Measurements from ENCODE around the gene SYNJ2.
A peak's percentile ranks its signal among the peaks of the same experiment; 100 is the strongest.

- TF ChIP-seq CTCF (IDR thresholded peaks at IDR 0.05), result no peak
- TF ChIP-seq REST (IDR thresholded peaks at IDR 0.05; ENCODE audit: insufficient read depth in 1 of 2, low read depth in 2 of 2, low read length in 1 of 2), result no peak
- no peak for TF ChIP-seq POLR2AphosphoS5 (IDR thresholded peaks at IDR 0.05; ENCODE audit: low read depth, low read length)
- peak; percentile 29; the same call in 1 of the 2 replicates for TF ChIP-seq TCF7L2 (IDR thresholded peaks at IDR 0.05; ENCODE audit: low read depth, low read length)
Observed at GRCh38 chr6:158047127-158047518, 65.5 kb downstream of the SYNJ2 start.
